WI38 (cell line): Measurements from ENCODE around the gene C3orf62.

ENCODE experiments used
- H3K4me3 ChIP-seq: 2 replicates; pipeline ENCODE4 v1.5.1; 2011; ENCODE audit warnings: low read depth, mild to moderate bottlenecking, control low read depth, low read length
- CTCF ChIP-seq: IDR thresholded peaks from 2 replicates; pipeline ENCODE4 v1.5.1; 2012; ENCODE audit warnings: low read depth, mild to moderate bottlenecking, control low read depth, low read length

C3orf62 gene

GRCh38 chr3:49276475-49277382 lies at the start of gene C3orf62:
Gene C3orf62 (minus strand): TSS chr3:49277232. CDS start chr3:49276872, 360 bp downstream.
- TF ChIP-seq CTCF, result no peak
- H3K4me3 ChIP-seq, result peak within 1 kb of the TSS; percentile 51

- TF ChIP-seq CTCF, result no peak
- H3K4me3 ChIP-seq, result no peak overlapping the region
These were observed 47.7 kb upstream of the C3orf62 start for GRCh38 chr3:49324768-49325167.

GRCh38 chr3:49316696-49317457 lies 39.8 kb upstream of the C3orf62 start:
- no peak overlapping the region for H3K4me3 ChIP-seq
- no peak for TF ChIP-seq CTCF

- TF ChIP-seq CTCF, result no peak
- no peak overlapping the region for H3K4me3 ChIP-seq
These were observed 37.1 kb upstream of the C3orf62 start for GRCh38 chr3:49313896-49314688.

GRCh38 chr3:49311283-49311682 lies 34.3 kb upstream of the C3orf62 start:
- TF ChIP-seq CTCF, result no peak
- H3K4me3 ChIP-seq, result no peak overlapping the region

- no peak for TF ChIP-seq CTCF
- no peak overlapping the region for H3K4me3 ChIP-seq
These were observed 33.6 kb upstream of the C3orf62 start for GRCh38 chr3:49310677-49311076.
